Erythroblast (primary cell): ENCODE data around the gene BEAN1.
"Not testable (repeated sequence)": the region's sequence is repeated elsewhere in the genome, so short reads cannot be mapped to it uniquely, and the experiment has no call there.

Source experiments
- GATA1 ChIP-seq: IDR thresholded peaks from 2 replicates; pipeline ENCODE4 v1.6.1; 2011; ENCODE audit warnings: low read depth, mild to moderate bottlenecking, control low read depth, low read length, moderate library complexity
- POLR2A ChIP-seq: IDR thresholded peaks from 2 replicates; pipeline ENCODE4 v1.6.1; 2011; ENCODE audit warnings: mild to moderate bottlenecking, low read length

DNA sequence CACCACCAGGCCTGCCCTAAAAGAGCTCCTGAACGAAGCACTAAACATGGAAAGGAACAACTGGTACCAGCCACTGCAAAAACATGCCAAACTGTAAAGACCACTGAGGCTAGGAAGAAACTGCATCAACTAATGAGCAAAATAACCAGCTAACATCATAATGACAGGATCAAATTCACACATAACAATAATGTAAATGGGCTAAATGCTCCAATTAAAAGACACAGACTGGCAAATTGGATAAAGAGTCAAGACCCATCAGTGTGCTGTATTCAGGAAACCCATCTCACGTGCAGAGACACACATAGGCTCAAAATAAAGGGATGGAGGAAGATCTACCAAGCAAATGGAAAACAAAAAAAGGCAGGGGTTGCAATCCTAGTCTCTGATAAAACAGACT lies 70.8 kb downstream of the BEAN1 start:
- not testable (repeated sequence) for TF ChIP-seq POLR2A, GATA1
